Thyroid gland (tissue), 4 donors: ENCODE data around the gene NMT2. TPM values are rescaled to one million over a fixed set of nuclear protein-coding genes. Genes with fewer than 3 reads are reported as not detected.
A peak's percentile ranks its signal among the peaks of the same experiment; 100 is the strongest.

Experiments
- DNase-seq, 2 donors: peaks; one replicate each; pipeline ENCODE4 v3.0.0-alpha.2; 2019
- H3K27ac ChIP-seq, 3 donors: fragments of 200-600 bp; sonication (generic); 1 replicate in 2 of 3; 2 replicates in 1 of 3; pipeline ENCODE4 v1.5.1; 2016 to 2019; ENCODE audit warnings: mild to moderate bottlenecking in 1 of 3, moderate library complexity in 1 of 3
- H3K27me3 ChIP-seq: fragments of 200-600 bp; sonication (generic); one replicate; pipeline ENCODE4 v1.5.1; 2019
- H3K36me3 ChIP-seq, 2 donors: fragments of 200-600 bp; sonication (generic); one replicate each; pipeline ENCODE4 v1.5.1; 2016 to 2019
- H3K4me1 ChIP-seq, 2 donors: fragments of 200-600 bp; sonication (generic); one replicate each; pipeline ENCODE4 v1.5.1; 2017 to 2019
- H3K4me3 ChIP-seq, 3 donors: fragments of 200-600 bp; sonication (generic); replicated peaks in 1 of 3; 1 replicate in 2 of 3; 2 replicates in 1 of 3; pipeline ENCODE4 v1.5.1; 2016; ENCODE audit warnings: mild to moderate bottlenecking in 1 of 3
- H3K9me3 ChIP-seq: fragments of 200-600 bp; sonication (generic); one replicate; pipeline ENCODE4 v1.5.1; 2017
- POLR2A ChIP-seq, 2 donors: fragments of 450-650 bp; IDR thresholded peaks; one replicate each; pipeline ENCODE4 v1.6.1; 2017; ENCODE audit warnings: antibody characterized with exemption in 2 of 2, mild to moderate bottlenecking in 2 of 2, moderate library complexity in 1 of 2
- WGBS, 2 donors: methylation state at CpG; one replicate each; pipeline ENCODE4 v1.1.5; 2017; 5-methylcytosine and 5-hydroxymethylcytosine counted together
- intact Hi-C: fragments of 100-400 bp; cut with DNase I; formaldehyde crosslinking; loops from one replicate; pipeline ENCODE4 v1.15.1; 2023
- total RNA-seq, 4 donors: library from RNA; depleted of rRNA; stranded (reverse); fragments of >200 nt; gene quantifications; one replicate each; pipeline ENCODE4 v1.2.3, GENCODE V29; 2016
- TF ChIP-seq, protein P1 (sequence below), 6 experiments: fragments of 200-600 bp in 3 of 6; fragments of 450-650 bp in 3 of 6; sonication (generic) in 3 of 6; IDR thresholded peaks; one replicate each; pipeline ENCODE4 v1.5.1; 2016 to 2019; ENCODE audit warnings: antibody characterized with exemption in 6 of 6, mild to moderate bottlenecking in 2 of 6, inconsistent platforms in 1 of 6, moderate library complexity in 1 of 6

The NMT2 gene
- total RNA-seq, 4 donors from 2014 or later = 7.1 to 16.3 (median 11.7) TPM

DNA sequence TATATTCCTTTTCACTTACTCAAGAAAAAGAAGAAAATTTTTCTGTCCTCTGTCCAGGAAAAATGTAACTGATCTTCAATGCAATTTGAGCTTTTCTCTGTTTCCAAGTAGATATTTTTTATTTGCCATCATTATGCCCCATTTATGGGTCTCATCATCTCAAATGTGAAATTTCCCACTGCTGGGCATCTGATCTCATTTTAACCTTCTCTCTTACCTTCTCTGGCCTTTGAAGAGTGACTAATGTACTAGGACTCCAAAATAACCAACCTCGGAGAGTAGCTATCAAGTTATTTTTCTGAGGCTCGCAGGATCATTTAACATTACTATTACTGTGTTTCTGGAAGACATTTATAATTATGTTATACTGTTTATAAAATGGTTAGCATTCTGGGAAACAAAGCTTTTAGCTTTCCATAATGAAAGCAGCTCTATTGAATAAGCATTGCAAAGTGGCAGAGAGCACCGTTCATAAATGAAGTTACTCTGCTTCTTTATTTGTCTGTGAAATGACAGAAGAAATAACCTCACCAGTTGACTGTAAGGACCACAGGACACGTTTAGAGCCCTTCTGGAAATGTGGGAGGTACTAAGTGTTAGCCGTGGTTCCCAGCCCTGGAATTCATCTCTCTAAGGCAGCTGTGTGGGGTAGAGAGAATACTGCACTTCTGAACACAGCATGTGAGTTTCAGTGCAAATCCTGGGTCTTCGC is 33.3 kb upstream of the NMT2 start:
- TF ChIP-seq, protein P1, sequence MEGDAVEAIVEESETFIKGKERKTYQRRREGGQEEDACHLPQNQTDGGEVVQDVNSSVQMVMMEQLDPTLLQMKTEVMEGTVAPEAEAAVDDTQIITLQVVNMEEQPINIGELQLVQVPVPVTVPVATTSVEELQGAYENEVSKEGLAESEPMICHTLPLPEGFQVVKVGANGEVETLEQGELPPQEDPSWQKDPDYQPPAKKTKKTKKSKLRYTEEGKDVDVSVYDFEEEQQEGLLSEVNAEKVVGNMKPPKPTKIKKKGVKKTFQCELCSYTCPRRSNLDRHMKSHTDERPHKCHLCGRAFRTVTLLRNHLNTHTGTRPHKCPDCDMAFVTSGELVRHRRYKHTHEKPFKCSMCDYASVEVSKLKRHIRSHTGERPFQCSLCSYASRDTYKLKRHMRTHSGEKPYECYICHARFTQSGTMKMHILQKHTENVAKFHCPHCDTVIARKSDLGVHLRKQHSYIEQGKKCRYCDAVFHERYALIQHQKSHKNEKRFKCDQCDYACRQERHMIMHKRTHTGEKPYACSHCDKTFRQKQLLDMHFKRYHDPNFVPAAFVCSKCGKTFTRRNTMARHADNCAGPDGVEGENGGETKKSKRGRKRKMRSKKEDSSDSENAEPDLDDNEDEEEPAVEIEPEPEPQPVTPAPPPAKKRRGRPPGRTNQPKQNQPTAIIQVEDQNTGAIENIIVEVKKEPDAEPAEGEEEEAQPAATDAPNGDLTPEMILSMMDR (IDR thresholded peaks at IDR 0.05) = no peak
- no peak for TF ChIP-seq POLR2A (IDR thresholded peaks at IDR 0.05)
- Histone ChIP-seq H3K4me3 (no peak overlapping the region), H3K36me3 (no peaks in the 10 kb centered on the region), H3K9me3 (no peaks in the 10 kb centered on the region), H3K27me3 (no peaks in the 10 kb centered on the region), H3K27ac (no peak overlapping the region), H3K4me1 (no peaks in the 10 kb centered on the region)
- intact Hi-C loops = no loop called here
- no peak for DNase-seq
- WGBS, 2 donors = 74 to 80% methylated on average over 6 of the region's 6 CpGs

DNA sequence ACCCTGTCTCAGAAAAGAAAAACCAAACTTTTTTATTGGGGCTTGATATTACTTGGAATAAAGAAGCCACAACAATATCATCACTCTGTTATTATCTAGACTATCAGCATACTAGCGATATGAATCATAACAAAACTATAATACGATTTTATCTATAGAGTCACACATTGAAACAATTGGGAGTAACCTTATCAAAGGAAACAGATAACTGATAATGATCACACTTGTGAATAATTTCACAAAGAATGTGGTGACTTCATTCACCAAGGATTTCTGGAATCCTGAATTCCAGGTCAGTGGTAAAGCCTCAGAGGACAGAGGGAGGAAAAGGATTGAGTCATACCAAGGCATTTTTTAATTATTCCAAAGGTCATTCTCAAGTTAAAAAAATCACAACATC is 32.1 kb upstream of the NMT2 start:
- DNase-seq = no peak
- no peak overlapping the region for H3K27ac ChIP-seq
- H3K4me3 ChIP-seq = no peak overlapping the region
- intact Hi-C loops = no loop called here
- H3K4me1 ChIP-seq = no peaks in the 10 kb centered on the region
- TF ChIP-seq, protein P1 (IDR thresholded peaks at IDR 0.05) = no peak
- TF ChIP-seq POLR2A (IDR thresholded peaks at IDR 0.05) = no peak
- 62 to 64% methylated on average over 2 of the region's 2 CpGs for WGBS, 2 donors
- no peaks in the 10 kb centered on the region for H3K9me3 ChIP-seq
- H3K27me3 ChIP-seq = no peaks in the 10 kb centered on the region
- H3K36me3 ChIP-seq = no peaks in the 10 kb centered on the region

DNA sequence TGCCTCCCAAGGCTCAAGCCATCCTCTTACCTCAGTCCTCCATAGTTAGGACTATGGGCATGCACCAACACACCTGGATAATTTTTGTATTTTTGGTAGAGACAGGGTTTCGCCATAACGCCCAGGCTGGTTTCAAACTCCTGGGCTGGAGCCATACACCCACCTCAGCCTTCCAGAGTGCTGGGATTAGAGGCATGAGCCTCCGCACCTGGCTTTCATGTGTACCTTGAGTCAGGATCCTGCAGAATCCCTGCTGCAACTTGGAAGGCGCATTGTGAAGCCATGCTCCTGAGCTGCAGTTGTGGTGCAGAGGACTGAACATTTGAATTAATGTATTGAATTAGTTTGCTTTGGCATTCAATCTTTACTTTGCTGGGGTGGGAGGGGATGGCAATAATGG is 29.4 kb upstream of the NMT2 start:
- Histone ChIP-seq H3K4me1 (no peaks in the 10 kb centered on the region), H3K36me3 (no peaks in the 10 kb centered on the region), H3K4me3 (no peak overlapping the region), H3K27ac (no peak overlapping the region), H3K9me3 (no peaks in the 10 kb centered on the region), H3K27me3 (no peaks in the 10 kb centered on the region)
- DNase-seq = no peak
- intact Hi-C loops = no loop called here
- TF ChIP-seq, protein P1 (IDR thresholded peaks at IDR 0.05) = no peak
- no peak for TF ChIP-seq POLR2A (IDR thresholded peaks at IDR 0.05)
- WGBS, 2 donors = 91 to 100% methylated on average over 2 to 4 of the region's 4 CpGs

GRCh38 chr10:15197276-15197675 is 28.8 kb upstream of the NMT2 start:
- WGBS, 2 donors = 68 to 73% methylated on average over 2 of the region's 2 CpGs
- no peak for DNase-seq
- no peak overlapping the region for H3K4me3 ChIP-seq
- no peaks in the 10 kb centered on the region for H3K9me3 ChIP-seq
- no peaks in the 10 kb centered on the region for H3K27me3 ChIP-seq
- H3K36me3 ChIP-seq = no peaks in the 10 kb centered on the region
- H3K27ac ChIP-seq = no peak overlapping the region
- TF ChIP-seq, protein P1 (IDR thresholded peaks at IDR 0.05) = no peak
- no peak for TF ChIP-seq POLR2A (IDR thresholded peaks at IDR 0.05)
- intact Hi-C loops = no loop called here
- no peaks in the 10 kb centered on the region for H3K4me1 ChIP-seq

GRCh38 chr10:15196021-15196834 is 27.7 kb upstream of the NMT2 start:
- peak in 1 of 2 donors; percentile 12 for DNase-seq
- H3K9me3 ChIP-seq = no peaks in the 10 kb centered on the region
- TF ChIP-seq POLR2A (IDR thresholded peaks at IDR 0.05) = no peak
- TF ChIP-seq, protein P1 (IDR thresholded peaks at IDR 0.05) = no peak
- intact Hi-C loops = no loop called here
- 53 to 65% methylated on average over 12 of the region's 12 CpGs for WGBS, 2 donors
- H3K4me3 ChIP-seq = no peak overlapping the region
- no peaks in the 10 kb centered on the region for H3K27me3 ChIP-seq
- no peak overlapping the region for H3K27ac ChIP-seq
- no peaks in the 10 kb centered on the region for H3K4me1 ChIP-seq
- no peaks in the 10 kb centered on the region for H3K36me3 ChIP-seq
